Activated CD8-positive, alpha-beta memory T cell treated with anti-CD3 and anti-CD28 coated beads, Interleukin-2, amount 50 U/mL, for 24 hours (primary cell): Measurements from ENCODE around the gene KLHL30.

ENCODE experiments used
- DNase-seq: peaks from one replicate; pipeline ENCODE4 v3.0.0-alpha.2; 2020; ENCODE audit errors: extremely low read depth

The KLHL30 gene

DNA sequence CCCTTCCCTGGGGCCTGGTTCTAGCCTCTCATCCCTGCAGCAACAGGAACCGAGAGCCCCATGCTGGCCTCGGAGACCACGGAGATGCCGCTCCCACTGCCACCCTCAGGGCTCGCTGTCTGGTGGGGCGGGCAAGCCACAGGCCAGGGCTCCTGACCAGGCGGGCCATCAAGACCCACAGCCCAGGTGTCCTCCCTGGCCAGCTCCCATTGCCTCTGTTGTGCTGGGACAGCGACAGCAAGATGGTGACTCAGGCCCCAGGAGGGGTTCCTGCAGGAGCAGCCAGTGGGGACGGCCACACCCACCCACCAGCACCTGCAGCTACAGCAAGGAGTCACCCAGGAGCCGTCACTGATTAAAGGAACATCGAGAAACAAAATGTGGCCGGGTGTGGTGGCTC lies 7.4 kb downstream of the KLHL30 start:
- no peak for DNase-seq

DNA sequence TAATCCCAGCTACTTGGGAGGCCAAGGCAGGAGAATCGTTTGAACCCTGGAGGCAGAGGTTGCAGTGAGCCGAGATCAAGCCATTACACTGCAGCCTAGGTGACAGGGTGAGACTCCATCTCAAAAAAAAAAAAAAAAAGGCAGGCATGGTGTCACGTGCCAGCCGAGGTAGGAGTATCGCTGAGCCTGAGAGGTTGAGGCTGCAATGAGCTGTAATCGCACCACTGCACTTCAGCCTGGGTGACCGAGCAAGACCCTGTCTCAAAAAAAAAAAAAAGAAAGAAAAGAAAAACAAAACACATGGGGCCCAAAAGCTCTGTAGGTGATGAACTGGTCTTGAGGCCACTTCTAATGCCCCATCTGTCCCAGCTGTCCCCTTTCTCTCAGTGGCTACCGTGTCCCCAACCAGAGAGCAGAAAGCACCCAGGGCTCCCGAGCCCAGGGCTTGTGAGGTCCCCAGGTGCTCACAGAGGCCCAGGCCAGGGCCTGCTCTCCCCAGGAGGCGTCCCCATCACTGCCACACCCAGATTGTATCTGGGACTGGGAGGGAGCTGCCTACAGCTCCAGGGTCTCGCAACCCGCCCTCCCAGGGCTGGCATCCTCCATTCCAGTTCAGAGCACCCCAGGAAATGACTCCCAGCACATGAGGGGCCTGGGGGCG lies 8.5 kb downstream of the KLHL30 start:
- DNase-seq = no peak

DNA sequence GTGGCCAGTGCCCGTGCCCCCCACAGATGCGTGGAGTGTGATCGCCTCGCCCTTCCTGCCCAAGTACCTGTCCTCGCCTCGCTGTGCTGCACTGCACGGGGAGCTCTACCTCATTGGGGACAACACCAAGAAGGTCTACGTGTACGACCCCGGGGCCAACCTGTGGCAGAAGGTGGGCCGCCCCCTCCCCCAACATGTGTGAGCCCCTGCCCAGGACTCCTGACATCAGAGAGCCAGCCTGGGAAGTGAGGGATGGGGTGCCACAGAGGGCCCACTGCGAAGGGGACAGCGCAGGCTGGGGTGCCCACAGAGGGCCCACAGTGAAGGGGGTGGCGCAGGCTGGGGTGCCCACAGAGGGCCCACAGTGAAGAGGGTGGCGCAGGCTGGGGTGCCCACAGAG lies 10.5 kb downstream of the KLHL30 start:
- DNase-seq = no peak

DNA sequence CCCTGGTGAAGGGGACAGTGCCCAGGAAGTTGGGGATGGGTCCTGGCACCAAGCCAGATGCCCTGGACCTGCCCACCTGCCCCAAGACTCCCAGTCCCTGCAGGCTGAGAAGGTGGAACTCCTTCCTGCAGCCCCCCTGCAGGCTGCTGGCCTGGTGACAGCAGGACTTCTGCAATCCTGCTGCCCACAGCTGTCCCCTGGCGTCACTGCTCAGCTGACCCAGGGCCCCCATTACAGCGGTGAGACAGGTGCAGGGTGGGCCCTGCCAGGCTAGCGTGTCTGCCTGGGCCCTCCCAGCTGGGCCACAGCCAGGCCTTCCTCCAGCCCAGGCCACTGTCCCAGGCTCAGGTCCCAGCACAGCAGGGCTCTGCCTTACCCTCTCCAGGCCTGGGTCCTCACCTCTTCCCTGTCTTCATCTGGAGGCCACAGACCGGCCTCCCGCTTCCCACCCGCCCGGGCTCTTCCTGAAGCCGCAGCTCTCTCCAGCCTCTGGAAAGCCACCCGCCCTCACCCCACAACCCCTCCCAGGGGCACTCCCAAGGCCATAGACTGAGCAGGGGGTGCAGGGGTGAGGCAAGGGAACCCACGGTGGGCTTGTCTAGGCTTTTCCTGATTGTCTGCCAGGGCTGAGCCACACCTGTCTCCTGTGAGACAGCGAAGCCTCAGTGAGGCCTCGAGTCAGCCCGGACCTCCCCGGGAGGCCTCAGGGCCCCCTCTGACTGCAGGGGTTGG lies 11.5 kb downstream of the KLHL30 start:
- DNase-seq = no peak

DNA sequence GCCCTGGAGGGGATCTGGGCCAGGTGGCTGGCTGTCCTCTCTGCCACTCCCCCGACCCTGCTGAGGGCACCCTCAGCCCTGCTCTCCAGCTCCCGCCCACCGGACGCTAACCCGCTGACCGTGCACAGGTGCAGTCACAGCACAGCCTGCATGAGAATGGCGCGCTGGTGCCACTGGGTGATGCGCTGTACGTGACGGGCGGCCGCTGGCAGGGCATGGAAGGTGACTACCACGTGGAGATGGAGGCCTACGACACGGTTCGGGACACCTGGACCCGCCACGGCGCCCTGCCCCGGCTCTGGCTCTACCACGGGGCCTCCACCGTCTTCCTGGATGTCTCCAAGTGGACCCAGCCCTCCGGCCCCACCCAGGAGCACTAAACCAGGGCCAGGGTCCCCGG lies 12.2 kb downstream of the KLHL30 start:
- no peak for DNase-seq

DNA sequence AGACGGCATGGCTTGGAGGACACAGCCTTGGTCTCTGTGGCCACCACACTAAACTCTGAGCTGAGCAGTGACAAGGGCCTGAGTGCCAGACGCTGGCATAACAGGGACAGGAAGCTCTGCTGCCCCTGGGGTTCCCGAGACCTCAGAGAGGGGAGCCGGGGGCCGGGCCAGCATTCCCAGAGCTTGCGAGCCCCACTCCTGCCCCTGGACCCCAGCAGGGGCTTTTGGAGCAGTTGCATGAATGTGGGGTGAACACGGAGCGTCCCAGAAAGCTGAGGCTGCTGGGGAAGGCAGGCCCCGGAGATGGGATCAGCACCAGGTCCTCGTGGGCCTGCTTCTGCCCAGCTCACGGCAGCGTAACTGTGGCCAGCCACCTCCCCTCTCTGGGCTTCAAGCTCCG lies 12.7 kb downstream of the KLHL30 start:
- no peak for DNase-seq

DNA sequence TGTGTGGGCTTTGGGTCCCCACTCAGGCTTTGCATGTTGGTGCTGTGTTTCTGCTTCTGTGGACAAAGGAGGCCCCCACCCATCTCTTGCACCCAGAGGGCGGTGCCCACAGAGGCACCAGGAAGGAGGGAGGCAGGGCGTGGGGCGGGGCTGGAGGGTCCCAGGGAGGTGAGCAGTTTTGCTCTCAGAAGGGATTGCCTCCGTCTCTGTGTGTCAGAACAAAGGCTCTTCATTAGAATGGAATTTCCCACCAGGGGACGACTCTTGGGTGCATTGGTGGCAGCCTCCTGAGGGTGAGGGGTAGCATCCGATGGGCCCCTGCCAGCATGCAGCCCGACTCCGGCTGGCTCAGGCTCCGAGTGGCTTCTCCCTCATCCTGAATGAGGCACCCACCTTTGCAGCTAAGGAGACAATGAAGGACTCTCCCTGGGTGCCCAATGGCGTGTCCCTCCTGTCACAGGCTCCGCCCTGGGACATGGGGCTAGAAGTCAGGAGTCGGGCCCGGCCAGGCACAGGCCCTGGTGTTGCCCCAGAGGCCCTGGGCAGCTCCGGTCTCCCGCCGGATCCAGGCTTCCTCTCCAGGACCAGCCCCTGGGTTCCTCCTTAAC lies 13.3 kb downstream of the KLHL30 start:
- DNase-seq = no peak

DNA sequence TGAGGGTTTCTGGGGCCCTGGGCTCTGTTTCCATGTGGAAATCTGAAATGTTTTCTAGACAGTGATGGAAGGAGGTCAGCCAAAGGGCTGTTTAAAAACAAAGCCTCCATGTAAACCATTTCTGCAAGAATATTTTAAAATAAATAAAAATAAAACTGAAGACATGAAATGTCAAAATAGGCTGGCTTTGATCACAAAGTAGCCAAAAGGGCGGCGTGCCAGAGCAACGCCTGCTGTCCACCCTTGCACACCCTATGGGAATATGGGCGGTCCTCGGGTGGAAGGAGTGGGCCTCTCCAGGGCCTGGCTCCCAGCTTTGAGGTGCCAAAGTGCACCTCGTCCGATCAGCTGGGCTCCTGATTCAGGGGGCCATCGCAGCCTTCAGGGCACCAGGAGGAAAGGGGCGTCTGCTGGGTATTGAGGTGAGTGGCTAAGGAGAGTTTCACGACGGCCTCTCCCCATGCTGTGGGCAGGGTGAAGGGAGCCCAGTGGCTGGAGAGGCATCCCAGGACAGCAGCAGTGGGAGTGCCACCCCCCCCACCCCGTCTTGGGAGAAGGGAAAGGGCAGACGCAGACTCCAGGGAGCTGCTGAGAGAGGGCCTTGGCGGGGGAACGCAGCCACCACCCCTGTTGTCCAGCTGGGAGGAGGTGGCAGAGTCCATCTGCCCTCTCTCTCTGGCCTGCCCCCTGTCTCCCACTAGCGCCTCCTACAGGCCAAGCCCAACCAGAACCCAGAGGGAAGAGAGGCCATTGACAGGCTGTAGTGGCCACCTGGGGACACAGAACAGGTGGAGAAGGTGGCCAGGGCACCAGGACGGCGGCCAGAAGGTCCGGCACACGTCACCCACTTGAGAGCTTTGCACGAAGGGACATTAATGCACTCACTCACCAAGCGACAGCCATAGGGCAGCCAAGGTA lies 14.6 kb downstream of the KLHL30 start:
- no peak for DNase-seq

DNA sequence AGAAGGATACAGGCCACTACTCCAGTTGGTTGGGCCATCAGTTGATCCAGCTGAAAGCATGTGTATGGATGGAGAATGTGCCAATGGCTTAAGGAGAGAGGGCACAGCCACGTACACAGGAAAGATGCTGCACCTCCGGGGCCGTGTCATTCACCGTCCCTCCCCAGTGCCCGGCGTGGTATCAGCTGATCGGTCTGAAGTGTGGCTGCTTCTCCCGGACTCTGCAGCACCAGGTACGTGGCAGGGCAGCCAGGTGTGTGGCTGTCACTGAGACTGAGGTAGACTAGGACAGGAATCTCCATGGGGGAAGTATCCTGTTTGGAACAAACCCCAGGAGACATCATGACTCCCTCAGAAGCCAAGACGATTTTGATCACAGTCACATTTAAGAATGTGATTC lies 16.1 kb downstream of the KLHL30 start:
- no peak for DNase-seq

DNA sequence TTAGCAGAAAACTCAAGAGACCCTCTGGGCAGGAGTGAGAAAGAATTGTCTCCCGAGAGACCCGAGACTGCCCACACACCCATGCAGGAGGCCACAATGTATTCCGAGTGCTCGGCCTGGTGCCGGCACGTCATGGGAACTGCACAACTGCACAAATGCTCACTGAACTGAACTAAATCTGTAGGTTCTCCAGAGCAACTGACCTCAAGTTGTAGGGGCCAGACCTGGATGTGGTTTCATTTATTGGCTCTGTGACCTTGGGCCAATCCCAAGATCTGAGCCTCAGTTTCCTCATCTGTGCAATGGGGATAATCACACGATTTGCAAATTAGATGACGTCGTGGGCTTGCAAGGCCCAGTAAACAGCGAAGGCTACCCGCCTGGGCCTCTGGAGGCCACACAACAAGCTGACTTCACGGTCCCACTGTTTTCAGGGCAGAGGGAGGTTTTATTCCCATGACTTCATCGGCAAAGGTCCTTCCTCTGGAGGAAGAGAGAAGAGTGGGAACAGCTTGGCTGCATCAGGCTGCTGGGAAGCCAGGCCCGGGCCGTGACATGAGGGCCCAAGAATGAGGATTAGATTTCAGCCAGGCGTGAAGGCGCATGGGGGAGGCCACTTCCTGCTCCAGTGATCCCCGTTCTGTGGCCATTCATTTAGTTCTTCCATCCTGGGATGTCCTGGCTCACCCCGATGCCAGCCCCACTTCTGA lies 16.7 kb downstream of the KLHL30 start:
- no peak for DNase-seq

DNA sequence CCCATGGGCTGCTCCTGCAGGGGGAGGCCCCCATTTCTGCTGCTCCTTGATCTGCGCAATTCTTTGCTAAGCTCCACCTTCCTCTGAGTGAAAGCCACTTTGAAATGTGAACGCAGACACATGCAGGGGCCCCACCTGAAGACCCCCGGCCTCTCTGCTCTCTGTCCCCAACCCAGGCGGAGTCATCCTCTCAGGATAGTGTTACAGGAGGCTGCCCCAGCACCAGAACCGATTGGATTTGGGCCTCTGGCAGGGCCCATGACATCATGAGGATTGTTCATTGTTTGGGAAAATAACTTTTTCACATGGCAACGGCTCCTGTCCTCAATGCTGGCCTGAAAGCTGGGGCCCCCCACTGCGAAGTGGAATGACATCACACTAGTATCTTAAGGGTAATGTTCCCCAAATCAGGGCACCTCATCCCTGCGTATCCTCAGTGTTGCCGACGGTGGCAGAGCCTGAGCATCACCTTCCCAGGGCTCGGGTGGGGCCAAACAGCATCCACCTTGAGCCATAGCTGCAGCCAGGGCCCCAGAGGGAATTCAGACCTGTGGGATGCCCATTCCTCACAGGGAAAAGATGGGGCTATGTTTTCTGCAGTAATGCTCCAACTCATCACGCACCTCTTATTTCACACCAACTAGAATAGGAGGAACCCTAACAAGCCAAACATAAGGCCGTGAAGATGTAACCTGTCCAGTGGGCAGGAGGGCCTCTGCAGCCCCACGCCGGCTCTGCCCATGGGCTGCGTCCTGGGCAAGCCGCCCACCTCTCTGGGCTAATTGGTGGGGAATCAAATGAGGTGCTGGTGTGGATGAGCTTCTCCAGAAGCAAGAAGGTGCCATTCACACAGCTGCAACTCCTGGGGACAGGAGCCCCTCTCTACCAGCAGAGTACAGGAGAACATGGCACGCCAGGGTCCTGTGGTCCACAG lies 17.6 kb downstream of the KLHL30 start:
- no peak for DNase-seq

DNA sequence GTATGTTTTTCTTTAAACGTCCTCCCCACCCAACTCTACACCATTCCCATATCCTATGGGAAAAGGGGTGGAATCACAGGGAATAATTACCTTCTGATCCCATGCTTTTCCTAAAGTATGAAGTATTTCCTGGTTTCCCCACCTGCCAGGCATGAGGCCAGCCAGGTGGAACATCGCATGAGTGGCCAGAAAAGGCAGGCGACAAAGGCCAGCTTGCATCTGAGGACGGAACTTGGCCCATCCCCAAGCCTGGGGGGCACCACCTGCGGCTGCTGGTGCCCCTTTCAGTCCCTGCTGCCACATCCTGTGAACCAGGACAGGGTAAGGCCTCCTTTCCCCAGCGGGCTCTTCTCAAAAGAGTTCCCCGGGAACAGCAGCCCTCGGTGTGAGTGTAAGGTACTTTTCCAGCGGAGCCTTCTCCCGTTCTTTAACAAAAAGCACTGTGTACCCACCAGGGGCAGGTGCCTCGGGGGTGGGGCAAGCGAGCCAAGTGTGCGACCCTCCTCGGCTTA lies 19.1 kb downstream of the KLHL30 start:
- DNase-seq = no peak

DNA sequence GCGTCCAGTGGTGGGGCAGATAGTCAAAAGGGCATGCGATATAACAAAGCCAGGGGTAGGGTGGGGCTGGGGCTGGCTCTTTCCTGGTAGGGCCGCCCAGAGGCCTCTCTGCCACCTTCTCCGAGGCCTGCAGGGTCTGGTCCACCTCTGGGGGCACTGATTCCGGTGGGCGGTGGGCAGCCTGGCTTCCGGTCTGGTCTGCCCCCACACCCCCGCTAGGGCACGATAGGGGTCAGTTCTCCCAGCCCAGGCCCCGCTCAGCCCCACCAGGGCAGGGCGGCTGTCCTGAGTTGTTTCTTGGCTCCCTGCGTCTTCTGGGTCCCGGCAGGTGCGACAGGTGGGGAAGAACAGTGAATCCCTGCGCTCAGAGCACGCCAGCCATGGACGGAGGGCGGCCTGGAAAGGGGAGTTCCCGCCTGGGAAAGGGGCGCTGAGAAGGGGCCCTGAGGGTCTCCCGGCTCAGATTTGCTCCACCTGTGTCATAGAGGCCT lies 19.6 kb downstream of the KLHL30 start:
- DNase-seq = no peak

DNA sequence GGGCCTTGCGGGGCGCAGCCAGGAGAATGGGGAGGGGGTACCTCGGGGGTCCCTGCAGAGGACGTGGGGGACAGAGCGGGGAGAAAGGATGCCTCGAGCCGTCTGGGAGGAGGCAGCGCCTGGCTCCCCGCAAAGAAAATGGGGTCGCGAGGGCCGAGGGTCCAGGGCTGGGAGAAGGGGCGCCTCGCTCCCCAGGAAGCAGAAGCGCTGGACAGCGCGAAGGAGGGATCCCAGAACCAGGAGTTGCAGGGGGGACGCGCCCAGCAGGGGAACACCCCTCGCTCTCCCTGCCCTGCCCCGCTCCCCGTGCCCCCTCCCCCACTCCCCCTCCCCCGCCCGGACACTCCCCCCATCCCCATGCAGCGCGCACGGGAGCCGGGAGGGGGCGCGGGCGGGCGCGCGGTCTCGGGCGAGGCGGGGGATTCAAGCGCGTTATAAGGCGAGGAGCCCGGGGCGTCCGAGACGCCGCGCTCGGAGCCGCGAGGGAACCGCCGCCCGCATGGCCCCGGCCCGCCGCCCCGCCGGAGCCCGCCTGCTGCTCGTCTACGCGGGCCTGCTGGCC lies 20.1 kb downstream of the KLHL30 start, which contains the start of gene ERFE:
Gene ERFE (plus strand): TSS at position 462 of the 562 bp plus-strand sequence. CDS start 38 bp downstream, at position 500.
- DNase-seq = no peak

DNA sequence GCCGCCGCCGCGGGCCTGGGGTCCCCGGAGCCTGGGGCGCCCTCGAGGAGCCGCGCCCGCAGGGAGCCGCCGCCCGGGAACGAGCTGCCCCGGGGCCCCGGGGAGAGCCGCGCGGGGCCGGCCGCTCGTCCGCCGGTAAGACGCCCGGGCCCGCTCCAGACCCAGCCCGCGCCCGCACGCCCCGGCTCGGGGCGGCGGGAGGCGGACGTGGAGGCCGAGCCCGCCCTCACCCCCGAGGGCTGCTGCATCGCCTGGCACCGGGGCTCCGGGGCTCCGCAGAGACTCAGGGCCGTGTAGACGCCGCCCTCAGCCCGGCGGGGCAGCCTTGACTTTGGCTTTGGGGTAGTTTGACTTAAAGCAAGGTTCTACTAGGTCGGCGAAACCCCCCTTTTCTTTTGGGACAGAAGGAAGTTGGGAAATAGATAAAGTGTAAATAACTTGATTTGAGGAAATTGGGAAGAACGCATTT lies 20.6 kb downstream of the KLHL30 start:
- DNase-seq = no peak

DNA sequence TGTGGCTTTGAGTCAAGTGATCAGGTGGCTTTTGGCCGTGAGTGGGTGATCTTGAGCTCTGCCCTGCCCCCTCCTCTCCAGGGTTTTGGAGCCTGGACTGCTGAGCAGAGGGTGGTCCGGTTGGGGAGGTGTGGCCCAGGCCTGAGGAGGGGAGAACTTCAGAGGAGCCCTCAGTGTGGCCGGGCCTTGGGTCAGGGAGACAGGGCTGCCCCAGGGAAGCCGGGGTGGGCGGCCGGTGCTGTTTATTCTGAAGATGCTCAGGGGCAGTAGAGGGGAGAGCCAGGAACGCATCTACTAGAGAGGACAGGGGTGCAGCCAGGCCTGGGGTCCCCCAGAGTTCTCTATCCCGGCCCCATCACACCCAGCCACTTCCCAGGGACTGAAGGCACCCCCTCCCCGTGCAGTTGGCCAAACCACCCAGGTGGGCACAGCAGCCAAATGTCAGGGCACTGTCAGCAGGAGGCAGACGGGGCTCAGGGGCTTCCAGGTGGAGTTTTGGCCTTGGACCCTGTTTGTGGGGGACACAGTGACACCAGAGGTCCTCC lies 21.3 kb downstream of the KLHL30 start:
- DNase-seq = no peak

DNA sequence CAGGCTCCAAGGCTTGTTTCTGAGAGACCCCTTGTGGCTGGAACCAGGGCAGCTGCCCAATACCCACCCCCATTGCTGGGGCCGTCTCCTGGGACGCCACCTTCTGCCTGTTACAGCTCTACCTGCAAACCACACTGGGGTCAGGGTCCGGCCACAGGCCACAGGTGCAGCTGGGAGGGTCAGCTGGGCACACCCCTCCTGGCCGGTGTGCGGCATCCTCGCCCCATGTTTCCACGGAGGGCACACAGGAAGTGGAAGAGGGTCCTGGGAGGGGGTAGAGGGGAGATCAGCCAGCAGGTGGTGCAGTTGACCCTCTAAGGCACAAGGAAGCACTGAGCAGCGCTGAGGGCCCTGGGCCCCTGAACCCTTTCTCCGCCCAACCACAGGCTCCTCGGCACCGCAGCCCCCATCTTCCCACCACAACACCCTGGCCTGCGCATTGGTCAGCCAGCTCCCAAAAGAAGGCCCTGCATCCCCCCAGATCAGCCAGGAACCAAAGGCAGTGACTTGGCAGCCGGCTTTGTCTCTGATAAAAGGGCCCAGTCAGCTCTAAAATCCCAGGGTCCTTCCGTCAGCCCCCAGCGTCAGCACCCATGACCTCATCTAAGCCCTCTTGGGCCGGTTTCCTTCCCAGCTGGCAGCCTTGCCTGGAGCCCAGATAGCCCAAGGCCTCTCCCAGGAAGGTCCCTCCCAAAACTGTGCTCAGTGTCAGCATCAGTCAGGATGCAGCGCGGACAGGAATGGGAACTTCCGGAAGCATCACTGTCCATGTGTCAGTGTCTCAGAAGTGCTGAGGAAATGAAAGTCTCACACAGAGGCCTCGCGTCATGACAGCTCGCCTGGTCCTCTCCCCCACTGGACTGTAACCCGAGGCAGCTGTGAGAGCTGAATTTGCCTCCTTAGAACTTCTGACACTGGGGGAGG lies 22.0 kb downstream of the KLHL30 start:
- no peak for DNase-seq
